Endothelial cell of umbilical vein (primary cell): Measurements from ENCODE around the gene ALG2. TPM values are rescaled to one million over a fixed set of nuclear protein-coding genes. Genes with fewer than 3 reads are reported as not detected.

ENCODE experiments used
- BruUV-seq: library from RNA; stranded (reverse); fragments of 400-500 nt; replicated peaks from 2 replicates; lab custom pipeline; 2021; lab: Mats Ljungman, UMichigan
- CTCF ChIA-PET: fragments of 300-600, 350-600 bp; sonication (Branson Sonifier 250); formaldehyde crosslinking; loops from one replicate; lab custom pipeline; 2021; ENCODE audit warnings: antibody characterized with exemption, inconsistent platforms; lab: Charles Lee
- POLR2A ChIA-PET: fragments of 300-600, 350-600 bp; sonication (Branson Sonifier 250); formaldehyde crosslinking; loops from one replicate; lab custom pipeline; 2021; ENCODE audit warnings: antibody characterized with exemption, inconsistent platforms; lab: Charles Lee
- DNase-seq: peaks from one replicate; pipeline ENCODE4 v3.0.0-alpha.2; 2011; ENCODE audit warnings: low read depth, low spot score
- FAIRE-seq: peaks from 2 replicates; lab custom pipeline; 2011; peaks lifted over from hg19 to GRCh38; lab: Jason Lieb, UNC
- H2AFZ ChIP-seq: 2 replicates; pipeline ENCODE4 v1.6.0; 2012; ENCODE audit warnings: low read depth, low read length, control low read depth, inconsistent platforms
- H3K27ac ChIP-seq: 2 replicates; pipeline ENCODE4 v1.5.1; 2011; ENCODE audit warnings: low read depth, mild to moderate bottlenecking, control low read depth, low read length, moderate library complexity; ENCODE audit not compliant: insufficient read depth
- H3K27me3 ChIP-seq, 2 experiments: 2 replicates each; pipeline versions ENCODE4 v1.6.0 to v1.6.1; 2011; ENCODE audit warnings: low read length in 2 of 2, mixed read lengths in 1 of 2; ENCODE audit not compliant: control insufficient read depth in 2 of 2, insufficient read depth in 2 of 2
- H3K36me3 ChIP-seq, 2 experiments: 2 replicates in 1 of 2; 3 replicates in 1 of 2; pipeline ENCODE4 v1.5.1; 2011; ENCODE audit warnings: low read length in 2 of 2, mild to moderate bottlenecking in 1 of 2, moderate library complexity in 1 of 2; ENCODE audit not compliant: control insufficient read depth in 2 of 2, insufficient read depth in 2 of 2; ENCODE audit errors: extremely low read depth in 1 of 2
- H3K4me1 ChIP-seq: 3 replicates; pipeline ENCODE4 v1.5.1; 2011; ENCODE audit warnings: mild to moderate bottlenecking, low read length; ENCODE audit not compliant: control insufficient read depth, insufficient read depth; ENCODE audit errors: extremely low read depth
- H3K4me2 ChIP-seq: 2 replicates; pipeline ENCODE4 v1.6.1; 2011; ENCODE audit warnings: low read length, control low read depth, mixed read lengths; ENCODE audit not compliant: insufficient read depth
- H3K4me3 ChIP-seq, 3 experiments: fragments of 200-600 bp in 1 of 3; sonication (generic), shearing (Covaris generic) in 1 of 3; replicated peaks in 1 of 3; 2 replicates each; pipeline ENCODE4 v1.5.1; 2011 to 2016; ENCODE audit warnings: control low read depth in 3 of 3, low read length in 3 of 3, mild to moderate bottlenecking in 2 of 3, inconsistent platforms in 1 of 3, low read depth in 1 of 3, moderate library complexity in 1 of 3; ENCODE audit not compliant: insufficient read depth in 1 of 3
- H3K79me2 ChIP-seq: 2 replicates; pipeline ENCODE4 v1.6.0; 2012; ENCODE audit warnings: low read length, inconsistent platforms; ENCODE audit not compliant: control insufficient read depth, insufficient read depth
- H3K9ac ChIP-seq: replicated peaks from 2 replicates; pipeline ENCODE3; 2011; ENCODE audit warnings: low read length, control low read depth; ENCODE audit not compliant: insufficient read depth; ENCODE audit errors: extremely low read depth
- H3K9me1 ChIP-seq: replicated peaks from 3 replicates; pipeline ENCODE4 v1.6.0; 2011; ENCODE audit warnings: mild to moderate bottlenecking, low read length; ENCODE audit not compliant: control insufficient read depth, insufficient read depth; ENCODE audit errors: extremely low read depth
- H3K9me3 ChIP-seq: replicated peaks from 2 replicates; pipeline ENCODE4 v1.5.1; 2012; ENCODE audit warnings: low read length, inconsistent platforms; ENCODE audit not compliant: control insufficient read depth, insufficient read depth
- H4K20me1 ChIP-seq: replicated peaks from 2 replicates; pipeline ENCODE3; 2011; ENCODE audit warnings: mild to moderate bottlenecking, low read length; ENCODE audit not compliant: control insufficient read depth, insufficient read depth; ENCODE audit errors: extremely low read depth
- CTCF ChIP-seq, 2 donors: IDR thresholded peaks; 1 replicate in 1 of 2; 2 replicates in 1 of 2; pipeline ENCODE4 v1.5.1; 2011; ENCODE audit warnings: low read length in 2 of 2, mild to moderate bottlenecking in 2 of 2, moderate library complexity in 2 of 2, control low read depth in 1 of 2, inconsistent platforms in 1 of 2, low read depth in 1 of 2; ENCODE audit not compliant: insufficient read depth in 1 of 2; ENCODE audit errors: extremely low read depth in 1 of 2
- EZH2 ChIP-seq: IDR thresholded peaks from 2 replicates; pipeline ENCODE4 v1.6.1; 2012; ENCODE audit warnings: borderline replicate concordance, low read depth, mild to moderate bottlenecking, moderate library complexity, low read length, inconsistent platforms; ENCODE audit not compliant: severe bottlenecking
- FOS ChIP-seq: IDR thresholded peaks from 2 replicates; pipeline ENCODE4 v1.6.1; 2011; ENCODE audit warnings: mild to moderate bottlenecking, low read length, moderate library complexity, borderline replicate concordance; ENCODE audit not compliant: insufficient read depth
- GATA2 ChIP-seq: IDR thresholded peaks from 2 replicates; pipeline ENCODE4 v1.7.0; 2011; ENCODE audit warnings: low read depth, mild to moderate bottlenecking, moderate library complexity, mixed read lengths, low read length; ENCODE audit not compliant: insufficient read length, insufficient read depth
- JUN ChIP-seq: IDR thresholded peaks from 2 replicates; pipeline ENCODE4 v1.6.1; 2011; ENCODE audit warnings: borderline replicate concordance, low read depth; ENCODE audit not compliant: insufficient read length, insufficient read depth
- MAX ChIP-seq: IDR thresholded peaks from 2 replicates; pipeline ENCODE4 v1.6.1; 2011; ENCODE audit not compliant: insufficient read depth, insufficient read length
- MYC ChIP-seq: IDR thresholded peaks from one replicate; pipeline ENCODE4 v1.6.1; 2011; ENCODE audit warnings: mild to moderate bottlenecking, low read depth, low read length
- POLR2A ChIP-seq: IDR thresholded peaks from 2 replicates; pipeline ENCODE4 v1.6.1; 2012; ENCODE audit warnings: low read depth, mild to moderate bottlenecking, control low read depth, low read length
- POLR2AphosphoS5 ChIP-seq: IDR thresholded peaks from 2 replicates; pipeline ENCODE4 v1.6.1; 2012; ENCODE audit warnings: low read depth, mild to moderate bottlenecking, control low read depth, low read length, moderate library complexity; ENCODE audit not compliant: insufficient read depth
- dilution Hi-C: fragments of 300-500 bp; cut with MboI; formaldehyde crosslinking; loops from one replicate; pipeline ENCODE4 v1.15.0; 2019; ENCODE audit warnings: low sequenced_read_pairs; ENCODE audit not compliant: extremely low pct_ligation_motif_present
- intact Hi-C: fragments of 100-400 bp; cut with micrococcal nuclease; formaldehyde crosslinking; loops from one replicate; pipeline ENCODE4 v1.10.0; 2022
- polyA plus RNA-seq, 4 experiments: library from polyadenylated mRNA; depleted of rRNA in 3 of 4; stranded (reverse) in 3 of 4; unstranded in 1 of 4; fragments of >200 nt; gene quantifications; 2 replicates each; pipeline versions ENCODE4 v1.2.1 to v1.2.3, GENCODE V29; 2011 to 2012; ENCODE audit warnings: missing spikeins in 1 of 4
- total RNA-seq: library from RNA; stranded (reverse); gene quantifications from 2 replicates; pipeline ENCODE4 v1.2.3, GENCODE V29; 2021

Gene ALG2
- total and polyA plus RNA-seq, 2 donors (not counting 3 experiments of a cell fraction or from before 2014, with no cell fraction given) = 32.4 to 40.7 TPM

GRCh38 chr9:99189887-99190596, 31.7 kb downstream of the ALG2 start:
- Histone ChIP-seq H3K4me3 (no peak overlapping the region), H2AFZ (no peak overlapping the region), H3K9me1 (no peaks in the 10 kb centered on the region), H3K27me3 (peaks cover 4 to 24% of the 10 kb centered on the region in 2 experiments), H3K79me2 (no peaks in the 10 kb centered on the region), H3K36me3 (no peaks in the 10 kb centered on the region), H3K9me3 (no peaks in the 10 kb centered on the region), H3K4me2 (no peak overlapping the region), H3K9ac (no peak overlapping the region), H3K27ac (no peak overlapping the region), H4K20me1 (no peaks in the 10 kb centered on the region), H3K4me1 (no peaks in the 10 kb centered on the region)
- POLR2A ChIA-PET = no interaction called here
- BruUV-seq = no TSS peak
- DNase-seq (no peak), FAIRE-seq (no peak)
- TF ChIP-seq FOS = no peak
- no peak for TF ChIP-seq POLR2AphosphoS5
- TF ChIP-seq EZH2 = no peak
- TF ChIP-seq MAX = no peak
- no peak for TF ChIP-seq GATA2
- no peak for TF ChIP-seq MYC
- intact Hi-C loops (no loop called here), dilution Hi-C loops (no loop called here)
- CTCF ChIA-PET = interaction anchor here (1.4 kb wide), 1 partner anchor 10 kb away, joined by 4 read pairs; no protein-coding TSS in a partner anchor

- BruUV-seq = no TSS peak
- CTCF ChIA-PET = interaction anchor here (1.4 to 1.8 kb wide), 2 partner anchors 11 to 1413 kb away, joined by 4 read pairs; no protein-coding TSS in a partner anchor
- no peaks in the 10 kb centered on the region for H3K79me2 ChIP-seq
- intact Hi-C loops (no loop called here), dilution Hi-C loops (no loop called here)
- DNase-seq (no peak), FAIRE-seq (no peak)
- no peak overlapping the region for H3K4me3 ChIP-seq
- H3K36me3 ChIP-seq = no peaks in the 10 kb centered on the region
- no peak overlapping the region for H3K27ac ChIP-seq
- H3K9me3 ChIP-seq = no peaks in the 10 kb centered on the region
- peaks cover 4% of the 10 kb centered on the region for H3K4me1 ChIP-seq
- POLR2A ChIA-PET = no interaction called here
- no peak for TF ChIP-seq EZH2
- no peak for TF ChIP-seq GATA2
- no peak for TF ChIP-seq MYC
- TF ChIP-seq POLR2AphosphoS5 = no peak
- no peak for TF ChIP-seq JUN
- TF ChIP-seq CTCF (IDR thresholded peaks at IDR 0.05; ENCODE audit: extremely low read depth in 1 of 2, insufficient read depth in 1 of 2, low read depth in 1 of 2, low read length in 2 of 2) = no peak
- TF ChIP-seq MAX = no peak
- TF ChIP-seq POLR2A = no peak
- TF ChIP-seq FOS = no peak
- H3K9me1 ChIP-seq = no peaks in the 10 kb centered on the region
- no peak overlapping the region for H3K9ac ChIP-seq
- no peaks in the 10 kb centered on the region for H4K20me1 ChIP-seq
- peaks cover 4 to 21% of the 10 kb centered on the region in 2 experiments for H3K27me3 ChIP-seq
- H3K4me2 ChIP-seq = no peak overlapping the region
- no peak overlapping the region for H2AFZ ChIP-seq
Measured at GRCh38 chr9:99189186-99189585, 32.6 kb downstream of the ALG2 start.
